GM12878 (cell line): ENCODE results near the gene AGAP1. TPM values are rescaled to one million over a fixed set of nuclear protein-coding genes. Genes with fewer than 3 reads are reported as not detected.

Experiments
- ATAC-seq: fragments of 200-7000 bp; cut with Tn5 transposase; 3 replicates; pipeline ENCODE4 v1.9.1; 2020; ENCODE audit warnings: mild to moderate bottlenecking, moderate library complexity
- BruUV-seq: library from RNA; stranded (reverse); fragments of 400-500 nt; replicated peaks from 2 replicates; lab custom pipeline; 2021; lab: Mats Ljungman, UMichigan
- CTCF ChIA-PET: fragments of 300-600 bp; sonication (Branson Sonifier 250); formaldehyde crosslinking; extraction: SDS; loops from one replicate; lab custom pipeline; 2021; ENCODE audit warnings: inconsistent platforms; lab: Yijun Ruan, JAX
- POLR2A ChIA-PET: fragments of 350-600 bp; formaldehyde crosslinking; extraction: SDS; loops from one replicate; lab custom pipeline; 2021; ENCODE audit warnings: inconsistent platforms; lab: Charles Lee
- RAD21 ChIA-PET: fragments of 300-600 bp; sonication (Branson Sonifier 250); formaldehyde crosslinking; loops from one replicate; lab custom pipeline; 2023; ENCODE audit warnings: antibody characterized with exemption; ENCODE audit not compliant: unreplicated experiment; lab: Charles Lee
- SMC1A ChIA-PET: fragments of 300-600 bp; sonication (Branson Sonifier 250); formaldehyde crosslinking; loops from one replicate; lab custom pipeline; 2023; ENCODE audit not compliant: unreplicated experiment, uncharacterized antibody; lab: Charles Lee
- DNase-seq: peaks from one replicate; pipeline ENCODE4 v3.0.0-alpha.2; 2011; ENCODE audit warnings: low read depth, low spot score
- FAIRE-seq: peaks from 3 replicates; lab custom pipeline; 2011; peaks lifted over from hg19 to GRCh38; lab: Jason Lieb, UNC
- H2AFZ ChIP-seq: 2 replicates; pipeline ENCODE4 v1.6.0; 2011; ENCODE audit warnings: low read depth, low read length, control low read depth; ENCODE audit not compliant: control insufficient read depth
- H3K27ac ChIP-seq: 2 replicates; pipeline ENCODE4 v1.5.1; 2011; ENCODE audit warnings: control low read depth; ENCODE audit not compliant: control insufficient read depth, insufficient read depth
- H3K27me3 ChIP-seq, 2 experiments: replicated peaks in 1 of 2; 2 replicates each; pipeline versions ENCODE4 v1.6.0 to v1.6.1; 2011; ENCODE audit warnings: low read length in 1 of 2; ENCODE audit not compliant: control insufficient read depth in 2 of 2, insufficient read depth in 2 of 2
- H3K36me3 ChIP-seq, 2 experiments: 2 replicates each; pipeline ENCODE4 v1.5.1; 2011; ENCODE audit warnings: low read length in 1 of 2; ENCODE audit not compliant: control insufficient read depth in 2 of 2, insufficient read depth in 2 of 2
- H3K4me1 ChIP-seq: 2 replicates; pipeline ENCODE4 v1.6.1; 2011; ENCODE audit warnings: mild to moderate bottlenecking, low read length, moderate library complexity, mixed read lengths; ENCODE audit not compliant: control insufficient read depth, insufficient read depth
- H3K4me2 ChIP-seq: 2 replicates; pipeline ENCODE4 v1.6.0; 2011; ENCODE audit warnings: control low read depth; ENCODE audit not compliant: control insufficient read depth, insufficient read depth
- H3K4me3 ChIP-seq: fragments of 200-600 bp; sonication (generic); 2 replicates; pipeline ENCODE4 v1.5.1; 2016
- H3K79me2 ChIP-seq: 2 replicates; pipeline ENCODE4 v1.6.0; 2011; ENCODE audit warnings: low read length; ENCODE audit not compliant: control insufficient read depth, insufficient read depth
- H3K9ac ChIP-seq: 2 replicates; pipeline ENCODE4 v1.8.0; 2011; ENCODE audit warnings: low read length, control low read depth, mixed read lengths; ENCODE audit not compliant: control insufficient read depth, insufficient read depth
- H3K9me3 ChIP-seq: replicated peaks from 3 replicates; pipeline ENCODE4 v1.5.1; 2011; ENCODE audit warnings: mild to moderate bottlenecking, low read length; ENCODE audit not compliant: control insufficient read depth, insufficient read depth
- H4K20me1 ChIP-seq: 2 replicates; pipeline ENCODE4 v1.6.0; 2011; ENCODE audit not compliant: control insufficient read depth, insufficient read depth
- CBX5 ChIP-seq: sonication (generic); IDR thresholded peaks from 2 replicates; pipeline ENCODE4 v1.6.1; 2016; ENCODE audit warnings: low read depth, moderate library complexity, mild to moderate bottlenecking, inconsistent platforms
- MTA2 ChIP-seq: fragments of 450-650 bp; IDR thresholded peaks from 2 replicates; pipeline ENCODE4 v1.6.1; 2016; ENCODE audit warnings: low read depth, mild to moderate bottlenecking, moderate library complexity
- PAX8 ChIP-seq: fragments of 450-650 bp; IDR thresholded peaks from 2 replicates; pipeline ENCODE4 v1.6.1; 2017; ENCODE audit warnings: mild to moderate bottlenecking, moderate library complexity
- RB1 ChIP-seq: fragments of 450-650 bp; formaldehyde crosslinking; IDR thresholded peaks from 2 replicates; pipeline ENCODE4 v1.6.1; 2017; ENCODE audit warnings: mild to moderate bottlenecking, borderline replicate concordance
- RELA ChIP-seq: fragments of 450-650 bp; IDR thresholded peaks from 2 replicates; pipeline ENCODE4 v1.8.0; 2014; ENCODE audit warnings: borderline replicate concordance; ENCODE audit not compliant: partially characterized antibody
- SREBF1 ChIP-seq: IDR thresholded peaks from 2 replicates; pipeline ENCODE4 v1.6.1; 2012; ENCODE audit warnings: mild to moderate bottlenecking, low read length
- TAF1 ChIP-seq: IDR thresholded peaks from 2 replicates; pipeline ENCODE4 v1.6.1; 2011; ENCODE audit warnings: mild to moderate bottlenecking, low read depth, low read length, borderline replicate concordance
- YY1 ChIP-seq: IDR thresholded peaks from 2 replicates; pipeline ENCODE4 v1.6.1; 2011; ENCODE audit warnings: low read depth, mild to moderate bottlenecking, low read length
- ZBTB4 ChIP-seq: fragments of 450-650 bp; formaldehyde crosslinking; IDR thresholded peaks from 2 replicates; pipeline ENCODE4 v1.4.0; 2022; ENCODE audit warnings: mild to moderate bottlenecking, moderate library complexity
- whole genome bisulfite sequencing: methylation state at CpG from one replicate; pipeline ENCODE4 v1.1.6; 2016; ENCODE audit warnings: low lambda C conversion rate; ENCODE audit not compliant: insufficient replicate concordance, insufficient coverage; ENCODE audit errors: missing lambda C conversion rate; 5-methylcytosine and 5-hydroxymethylcytosine counted together
- in situ Hi-C: fragments of 300-500 bp; cut with MboI; formaldehyde crosslinking; loops from 9 replicates; pipeline ENCODE4 v1.14.3; 2018; ENCODE audit warnings: mixed read lengths
- intact Hi-C: fragments of 100-400 bp; cut with micrococcal nuclease; formaldehyde crosslinking; loops from one replicate; pipeline ENCODE4 v1.14.2; 2022; ENCODE audit not compliant: unreplicated experiment
- polyA plus RNA-seq, 11 experiments: library from polyadenylated mRNA; depleted of rRNA in 4 of 11; unstranded in 6 of 11; stranded (reverse) in 5 of 11; fragments of >200 nt; fragmentation: Nextera tagmentation in 4 of 11; fragmentation: Illumina TruSeq in 1 of 11; extraction: Ambion mirVana in 4 of 11; extraction: Trizol in 1 of 11; gene quantifications; 1 replicate in 1 of 11; 2 replicates in 10 of 11; pipeline versions ENCODE4 v1.2.1 to v1.2.3, GENCODE V29; 2011 to 2016; ENCODE audit warnings: inconsistent platforms in 2 of 11, missing spikeins in 2 of 11, low read depth in 1 of 11
- total RNA-seq, 4 experiments: library from RNA; depleted of rRNA in 3 of 4; stranded (reverse); fragments of >200 nt in 3 of 4; fragmentation: Illumina TruSeq in 1 of 4; extraction: Trizol in 1 of 4; gene quantifications; 2 replicates each; pipeline versions ENCODE4 v1.2.1 to v1.2.3, GENCODE V29; 2013 to 2021

AGAP1 gene
- total and polyA plus RNA-seq, 10 of the 15 experiments (the other 5 are each of a cell fraction or from before 2014, with no cell fraction given), result 0.05 to 0.15 (median 0.06) TPM; not detected in 7

- H3K27ac ChIP-seq, result no peak overlapping the region
- H3K4me3 ChIP-seq, result no peak overlapping the region
- 24% methylated on average over 4 of the region's 5 CpGs for WGBS
- CTCF ChIA-PET, result no interaction called here
- H3K36me3 ChIP-seq, result no peaks in the 10 kb centered on the region
- POLR2A ChIA-PET, result no interaction called here
- SMC1A ChIA-PET, result no interaction called here
- H3K27me3 ChIP-seq, result no peaks in the 10 kb centered on the region
- in situ Hi-C loops (no loop called here), intact Hi-C loops (no loop called here)
- no peak overlapping the region for H2AFZ ChIP-seq
- ATAC-seq, result no peak
- FAIRE-seq, result no peak
- no peaks in the 10 kb centered on the region for H3K4me1 ChIP-seq
- no peaks in the 10 kb centered on the region for H3K9me3 ChIP-seq
- H4K20me1 ChIP-seq, result no peaks in the 10 kb centered on the region
- no peak overlapping the region for H3K4me2 ChIP-seq
- DNase-seq, result no peak
- no peak overlapping the region for H3K9ac ChIP-seq
- no peaks in the 10 kb centered on the region for H3K79me2 ChIP-seq
- RAD21 ChIA-PET, result no interaction called here
- TF ChIP-seq MTA2, result no peak
- no peak for TF ChIP-seq TAF1
- BruUV-seq, result no TSS peak
These were observed 395.4 kb downstream of the AGAP1 start for GRCh38 chr2:235889302-235889630.

GRCh38 chr2:235893129-235893698, 399.4 kb downstream of the AGAP1 start:
- H2AFZ ChIP-seq, result no peak overlapping the region
- ATAC-seq (no peak), DNase-seq (no peak)

More at GRCh38 chr2:235893129-235893698, 399.4 kb downstream of the AGAP1 start:
- in situ Hi-C loops (no loop called here), intact Hi-C loops (no loop called here)
- Histone ChIP-seq H3K36me3 (no peaks in the 10 kb centered on the region), H3K79me2 (no peaks in the 10 kb centered on the region), H3K4me2 (no peak overlapping the region), H3K9me3 (no peaks in the 10 kb centered on the region), H3K27ac (no peak overlapping the region), H4K20me1 (no peaks in the 10 kb centered on the region), H3K4me3 (no peak overlapping the region), H3K4me1 (no peaks in the 10 kb centered on the region), H3K9ac (no peak overlapping the region), H3K27me3 (no peaks in the 10 kb centered on the region)
- RAD21 ChIA-PET, result no interaction called here
- SMC1A ChIA-PET, result interaction anchor here (0.9 kb wide), 1 partner anchor 17 kb away, joined by 3 read pairs; no protein-coding TSS in a partner anchor
- FAIRE-seq, result no peak
- no TSS peak for BruUV-seq
- POLR2A ChIA-PET, result no interaction called here
- TF ChIP-seq CBX5 (no peak), ZBTB4 (CRISPR knock-in tag) (no peak), RB1 (no peak), PAX8 (no peak), SREBF1 (no peak), YY1 (no peak), RELA (no peak)
- 56% methylated on average over 27 of the region's 27 CpGs for WGBS
- CTCF ChIA-PET, result no interaction called here
